ENCODE measurements around the gene CHEK2. TPM values are rescaled to one million over a fixed set of nuclear protein-coding genes. Genes with fewer than 3 reads are reported as not detected.

The CHEK2 gene
- total RNA-seq = 1 to 10 TPM; 2.0 to 6.3 (median 4.2) TPM
- long read RNA-seq = 0 reads

DNA sequence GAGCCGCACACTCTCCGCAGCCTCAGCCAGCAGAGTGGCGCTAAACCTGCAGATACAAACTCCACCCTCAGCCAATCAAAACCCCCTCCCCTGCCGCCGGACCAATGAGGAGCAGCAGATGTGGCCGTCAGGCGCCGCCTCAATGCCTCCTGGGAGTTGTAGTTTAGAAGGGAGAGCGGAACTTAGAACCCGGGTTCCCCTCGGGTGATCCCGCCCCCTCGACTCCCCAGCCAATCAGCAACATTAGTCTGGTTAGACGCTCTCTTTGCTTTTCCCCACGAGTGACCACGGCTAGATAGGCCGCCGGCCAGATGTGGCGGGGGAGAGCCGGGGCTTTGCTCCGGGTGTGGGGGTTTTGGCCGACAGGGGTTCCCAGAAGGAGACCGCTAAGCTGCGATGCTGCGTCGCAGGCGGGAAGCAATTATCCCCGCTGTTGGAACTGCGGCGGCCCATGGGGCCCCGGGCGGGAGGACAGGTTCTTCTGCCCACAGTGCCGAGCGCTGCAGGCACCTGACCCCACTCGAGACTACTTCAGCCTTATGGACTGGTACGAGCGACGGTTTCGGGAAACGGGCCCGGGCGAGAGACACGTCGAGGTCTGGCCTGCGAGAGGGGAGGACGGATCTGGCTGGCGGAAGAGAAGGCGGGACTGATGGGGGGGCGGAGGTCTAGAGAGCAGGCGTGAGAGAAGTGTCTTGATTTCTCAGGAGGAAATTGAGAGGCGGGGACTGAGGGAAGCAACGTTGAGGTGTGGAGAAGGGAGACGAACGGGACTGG, at the start of gene CHEK2, which contains the start of gene HSCB:
CHEK2 (minus strand) TSS at position 36 of the 777 bp plus-strand sequence. CDS start 7,099 bp downstream, outside the sequence.
HSCB (plus strand) TSS at position 255 of the 777 bp plus-strand sequence; CDS start at position 312, 57 bp downstream.
- H3K4me3 ChIP-seq = peak within 1 kb of the TSS; percentile 63 to 100 (median 99)
- no peaks in the 10 kb centered on the region for H3K27me3 ChIP-seq
- 0% methylated on average over 40 of the region's 54 CpGs for WGBS (ENCODE audit: insufficient coverage, low coverage, low lambda C conversion rate, missing lambda C conversion rate)
- DNase-seq (peak; percentile 97 to 99 (median 99)), ATAC-seq (peak; percentile 96 to 99 (median 98))
- H3K36me3 ChIP-seq = peaks cover 0 to 27% (median 2%) of the 10 kb centered on the region in 4 donors
- peaks cover 0 to 21% (median 5%) of the 10 kb centered on the region in 4 donors for H3K4me1 ChIP-seq
- intact Hi-C loops (cut with DNase I) = no loop called here
- no peaks in the 10 kb centered on the region for H3K9me3 ChIP-seq
- peak within 1 kb of the TSS; percentile 95 to 97 (median 97) for H3K27ac ChIP-seq
- peak; percentile 73 for TF ChIP-seq POLR2A (IDR thresholded peaks at IDR 0.05)
- TF ChIP-seq, protein P1, sequence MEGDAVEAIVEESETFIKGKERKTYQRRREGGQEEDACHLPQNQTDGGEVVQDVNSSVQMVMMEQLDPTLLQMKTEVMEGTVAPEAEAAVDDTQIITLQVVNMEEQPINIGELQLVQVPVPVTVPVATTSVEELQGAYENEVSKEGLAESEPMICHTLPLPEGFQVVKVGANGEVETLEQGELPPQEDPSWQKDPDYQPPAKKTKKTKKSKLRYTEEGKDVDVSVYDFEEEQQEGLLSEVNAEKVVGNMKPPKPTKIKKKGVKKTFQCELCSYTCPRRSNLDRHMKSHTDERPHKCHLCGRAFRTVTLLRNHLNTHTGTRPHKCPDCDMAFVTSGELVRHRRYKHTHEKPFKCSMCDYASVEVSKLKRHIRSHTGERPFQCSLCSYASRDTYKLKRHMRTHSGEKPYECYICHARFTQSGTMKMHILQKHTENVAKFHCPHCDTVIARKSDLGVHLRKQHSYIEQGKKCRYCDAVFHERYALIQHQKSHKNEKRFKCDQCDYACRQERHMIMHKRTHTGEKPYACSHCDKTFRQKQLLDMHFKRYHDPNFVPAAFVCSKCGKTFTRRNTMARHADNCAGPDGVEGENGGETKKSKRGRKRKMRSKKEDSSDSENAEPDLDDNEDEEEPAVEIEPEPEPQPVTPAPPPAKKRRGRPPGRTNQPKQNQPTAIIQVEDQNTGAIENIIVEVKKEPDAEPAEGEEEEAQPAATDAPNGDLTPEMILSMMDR (IDR thresholded peaks at IDR 0.05) = peak in 1 of 4 donors; percentile 16

DNA sequence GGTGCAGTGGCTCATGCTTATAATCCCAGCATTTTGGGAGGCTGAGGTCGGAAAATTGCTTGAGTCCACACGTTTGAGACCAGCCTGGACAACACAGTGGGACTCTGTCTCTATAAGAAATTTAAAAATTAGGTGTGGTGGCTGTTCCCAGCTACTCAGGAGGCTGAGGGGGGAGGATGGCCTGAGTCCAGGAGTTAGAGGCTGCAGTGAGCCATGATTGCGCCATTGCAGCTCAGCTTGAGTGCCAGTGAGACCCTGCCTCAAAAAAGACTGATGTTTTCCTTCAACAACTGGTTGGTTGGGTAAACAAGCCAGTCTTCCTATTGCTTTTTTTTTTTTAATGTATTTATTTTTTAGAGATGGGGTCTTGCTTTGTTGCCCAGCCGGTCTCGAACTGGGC, 49.5 kb upstream of the CHEK2 start:
- ATAC-seq (no peak), DNase-seq (no peak)
- no peaks in the 10 kb centered on the region for H3K9me3 ChIP-seq
- no peaks in the 10 kb centered on the region for H3K27me3 ChIP-seq
- intact Hi-C loops (cut with DNase I) = no loop called here
- H3K4me3 ChIP-seq = no peak overlapping the region
- H3K4me1 ChIP-seq = peaks cover 0 to 18% (median 0%) of the 10 kb centered on the region in 4 donors
- peaks cover 0 to 45% (median 23%) of the 10 kb centered on the region in 4 donors for H3K36me3 ChIP-seq
- 97% methylated on average over 3 of the region's 5 CpGs for WGBS (ENCODE audit: insufficient coverage, low coverage, low lambda C conversion rate, missing lambda C conversion rate)
- no peak overlapping the region for H3K27ac ChIP-seq
- TF ChIP-seq, protein P1 (IDR thresholded peaks at IDR 0.05) = no peak
- no peak for TF ChIP-seq POLR2A (IDR thresholded peaks at IDR 0.05)

DNA sequence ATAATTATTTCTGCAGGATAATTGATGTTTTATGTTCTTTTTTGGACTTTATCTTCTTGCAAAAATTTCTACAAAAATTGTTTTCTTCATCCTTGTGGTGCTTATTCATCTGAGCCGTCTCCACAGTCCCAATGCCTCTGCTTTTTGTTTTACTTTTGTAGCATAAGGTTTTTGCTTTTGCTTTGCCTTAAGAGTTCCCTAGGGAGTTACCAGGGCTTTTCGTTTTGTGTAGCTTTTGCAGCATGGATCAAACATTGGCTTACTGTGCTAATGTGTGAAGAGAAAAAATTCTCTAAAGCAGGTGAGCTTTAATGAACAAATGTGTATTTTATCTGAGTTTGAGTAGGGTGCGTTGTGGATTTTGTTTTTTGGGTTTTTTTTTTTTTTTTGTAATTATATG, 47.0 kb upstream of the CHEK2 start:
- peaks cover 0 to 47% (median 17%) of the 10 kb centered on the region in 4 donors for H3K36me3 ChIP-seq
- no peak for DNase-seq

DNA sequence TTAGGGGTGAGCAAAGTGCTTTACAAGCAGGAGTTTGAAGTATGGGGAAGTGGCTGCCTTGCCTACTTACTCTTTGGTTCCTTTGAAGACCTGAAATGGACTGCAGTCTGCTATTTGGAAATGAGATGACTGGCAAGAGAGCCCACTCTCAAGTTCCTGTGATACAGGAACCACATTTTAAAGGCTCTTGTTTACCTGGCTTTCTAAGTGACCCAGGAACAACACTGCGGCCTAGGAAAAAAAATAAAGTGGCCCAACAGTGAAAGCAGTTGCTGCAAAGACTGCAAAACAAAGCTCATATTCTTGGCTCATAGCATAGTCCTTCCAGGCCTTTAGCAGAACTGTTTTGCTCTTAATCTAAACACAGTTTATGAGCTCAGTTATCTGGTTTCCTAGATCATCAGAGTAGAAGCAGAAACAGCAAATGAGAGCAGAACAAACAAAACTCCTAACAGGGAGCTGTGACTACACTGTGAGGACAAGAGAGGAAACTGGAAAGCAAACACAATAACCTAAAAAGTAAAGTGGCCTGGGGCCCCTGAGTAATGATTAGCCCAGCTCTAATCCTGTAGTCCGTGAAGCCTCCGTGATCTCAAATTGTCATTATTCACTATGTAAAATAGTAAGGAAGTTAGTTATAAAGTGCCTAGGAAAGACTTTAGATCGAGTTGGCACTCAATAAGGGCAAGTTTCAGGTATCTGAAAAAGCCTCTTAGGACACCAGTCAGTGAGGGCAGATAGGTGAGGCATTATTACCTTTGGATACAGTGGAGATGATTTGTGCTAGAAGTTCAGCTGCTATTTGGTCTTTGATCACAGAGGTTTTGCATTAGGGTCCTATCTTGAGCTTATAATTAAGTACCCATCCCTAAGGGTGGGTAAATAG, 42.4 kb upstream of the CHEK2 start:
- Histone ChIP-seq H3K4me3 (no peak overlapping the region), H3K9me3 (no peaks in the 10 kb centered on the region), H3K36me3 (peaks cover 0 to 73% (median 32%) of the 10 kb centered on the region in 4 donors), H3K27ac (peak overlapping the region; percentile 55 to 80 (median 69)), H3K27me3 (no peaks in the 10 kb centered on the region), H3K4me1 (peaks cover 0 to 42% (median 14%) of the 10 kb centered on the region in 4 donors)
- ATAC-seq (peak; percentile 88 to 91 (median 90)), DNase-seq (no peak)
- TF ChIP-seq, protein P1 (IDR thresholded peaks at IDR 0.05) = no peak
- intact Hi-C loops (cut with DNase I) = no loop called here
- 20% methylated on average over 4 of the region's 4 CpGs for WGBS (ENCODE audit: insufficient coverage, low coverage, low lambda C conversion rate, missing lambda C conversion rate)

More for the DNA sequence above, 47.0 kb upstream of the CHEK2 start:
- no peak overlapping the region for H3K27ac ChIP-seq
- no peak for TF ChIP-seq POLR2A (IDR thresholded peaks at IDR 0.05)
- TF ChIP-seq, protein P1 (IDR thresholded peaks at IDR 0.05) = no peak
- peaks cover 0 to 15% (median 6%) of the 10 kb centered on the region in 4 donors for H3K4me1 ChIP-seq
- H3K27me3 ChIP-seq = no peaks in the 10 kb centered on the region
- 76% methylated on average over 3 of the region's 3 CpGs for WGBS (ENCODE audit: insufficient coverage, low coverage, low lambda C conversion rate, missing lambda C conversion rate)
- no peak overlapping the region for H3K4me3 ChIP-seq
- intact Hi-C loops (cut with DNase I) = no loop called here
- no peak for ATAC-seq
- no peaks in the 10 kb centered on the region for H3K9me3 ChIP-seq

Data from right lobe of liver (tissue), 6 donors.